Keratinocyte (primary cell): ENCODE measurements around the gene CDCP1. TPM values are rescaled to one million over a fixed set of nuclear protein-coding genes. Genes with fewer than 3 reads are reported as not detected.

Experiments used
- DNase-seq: peaks from one replicate; pipeline ENCODE4 v3.0.0-alpha.2; 2011; ENCODE audit warnings: low read depth, missing footprints, low spot score
- FAIRE-seq: peaks from 2 replicates; lab custom pipeline; 2011; peaks lifted over from hg19 to GRCh38; lab: Jason Lieb, UNC
- H2AFZ ChIP-seq: 2 replicates; pipeline ENCODE4 v1.6.0; 2012; ENCODE audit warnings: low read length, control low read depth, inconsistent platforms; ENCODE audit not compliant: control insufficient read depth
- H3K27ac ChIP-seq: 2 replicates; pipeline ENCODE4 v1.5.1; 2011; ENCODE audit warnings: low read length; ENCODE audit not compliant: control insufficient read depth, insufficient read depth
- H3K27me3 ChIP-seq: 3 replicates; pipeline ENCODE4 v1.6.0; 2011; ENCODE audit warnings: low read length; ENCODE audit not compliant: control insufficient read depth, insufficient read depth; ENCODE audit errors: extremely low read depth
- H3K36me3 ChIP-seq, 2 experiments: 2 replicates in 1 of 2; 3 replicates in 1 of 2; pipeline ENCODE4 v1.5.1; 2011; ENCODE audit warnings: low read length in 2 of 2, mild to moderate bottlenecking in 1 of 2; ENCODE audit not compliant: control insufficient read depth in 2 of 2, insufficient read depth in 2 of 2; ENCODE audit errors: extremely low read depth in 1 of 2
- H3K4me1 ChIP-seq: 3 replicates; pipeline ENCODE4 v1.5.1; 2011; ENCODE audit warnings: low read length; ENCODE audit not compliant: control insufficient read depth, insufficient read depth; ENCODE audit errors: extremely low read depth
- H3K4me2 ChIP-seq: 3 replicates; pipeline ENCODE4 v1.6.0; 2011; ENCODE audit warnings: low read depth, low read length; ENCODE audit not compliant: control insufficient read depth, insufficient read depth; ENCODE audit errors: extremely low read depth
- H3K4me3 ChIP-seq, 3 experiments: fragments of 200-600 bp in 1 of 3; sonication (generic) in 1 of 3; 2 replicates in 2 of 3; 3 replicates in 1 of 3; pipeline ENCODE4 v1.5.1; 2011 to 2016; ENCODE audit warnings: low read length in 3 of 3, mild to moderate bottlenecking in 3 of 3, control low read depth in 2 of 3, inconsistent platforms in 1 of 3, low read depth in 1 of 3, mixed read lengths in 1 of 3, mixed run types in 1 of 3, moderate library complexity in 1 of 3; ENCODE audit not compliant: control insufficient read depth in 2 of 3, insufficient read depth in 2 of 3; ENCODE audit errors: extremely low read depth in 1 of 3
- H3K79me2 ChIP-seq: 2 replicates; pipeline ENCODE4 v1.6.0; 2012; ENCODE audit warnings: low read length; ENCODE audit not compliant: control insufficient read depth, insufficient read depth
- H3K9ac ChIP-seq: 3 replicates; pipeline ENCODE4 v1.6.0; 2011; ENCODE audit warnings: low read length; ENCODE audit not compliant: control insufficient read depth, insufficient read depth; ENCODE audit errors: extremely low read depth
- H3K9me1 ChIP-seq: 3 replicates; pipeline ENCODE4 v1.6.0; 2011; ENCODE audit warnings: low read length; ENCODE audit not compliant: control insufficient read depth, insufficient read depth; ENCODE audit errors: extremely low read depth
- H3K9me3 ChIP-seq: 2 replicates; pipeline ENCODE4 v1.5.1; 2012; ENCODE audit warnings: low read depth, low read length; ENCODE audit not compliant: control insufficient read depth
- H4K20me1 ChIP-seq: 3 replicates; pipeline ENCODE4 v1.6.0; 2011; ENCODE audit warnings: low read length; ENCODE audit not compliant: control insufficient read depth, insufficient read depth; ENCODE audit errors: extremely low read depth
- EZH2 ChIP-seq: IDR thresholded peaks from one replicate; pipeline ENCODE4 v1.6.1; 2012; ENCODE audit warnings: inconsistent platforms, mild to moderate bottlenecking, low read length, moderate library complexity
- dilution Hi-C: fragments of 300-500 bp; cut with MboI; formaldehyde crosslinking; loops from one replicate; pipeline ENCODE4 v1.7.0; 2020; ENCODE audit warnings: low sequenced_read_pairs; ENCODE audit not compliant: extremely low pct_ligation_motif_present
- polyA plus RNA-seq, 5 experiments: library from polyadenylated mRNA; depleted of rRNA in 3 of 5; stranded (reverse) in 3 of 5; stranded (forward) in 1 of 5; unstranded in 1 of 5; fragments of >200 nt; gene quantifications; 1 replicate in 1 of 5; 2 replicates in 3 of 5; 3 replicates in 1 of 5; pipeline versions ENCODE4 v1.2.1 to v1.2.3, GENCODE V29; 2011 to 2012; ENCODE audit warnings: missing spikeins in 2 of 5, low read depth in 1 of 5, low replicate concordance in 1 of 5
- TF ChIP-seq, protein P1 (sequence below), 3 experiments: IDR thresholded peaks in 1 of 3; conservative IDR thresholded peaks in 1 of 3; optimal IDR thresholded peaks in 1 of 3; 2 replicates in 2 of 3; 3 replicates in 1 of 3; pipeline versions ENCODE3 to v1.5.1; 2011; ENCODE audit warnings: low read length in 3 of 3, mild to moderate bottlenecking in 3 of 3, moderate library complexity in 2 of 3, control low read depth in 1 of 3, inconsistent platforms in 1 of 3; ENCODE audit not compliant: insufficient read depth in 2 of 3; ENCODE audit errors: extremely low read depth in 1 of 3

CDCP1 gene
- polyA plus RNA-seq, 1 donor (not counting 4 experiments of a cell fraction or from before 2014, with no cell fraction given) = 85.8 TPM

DNA sequence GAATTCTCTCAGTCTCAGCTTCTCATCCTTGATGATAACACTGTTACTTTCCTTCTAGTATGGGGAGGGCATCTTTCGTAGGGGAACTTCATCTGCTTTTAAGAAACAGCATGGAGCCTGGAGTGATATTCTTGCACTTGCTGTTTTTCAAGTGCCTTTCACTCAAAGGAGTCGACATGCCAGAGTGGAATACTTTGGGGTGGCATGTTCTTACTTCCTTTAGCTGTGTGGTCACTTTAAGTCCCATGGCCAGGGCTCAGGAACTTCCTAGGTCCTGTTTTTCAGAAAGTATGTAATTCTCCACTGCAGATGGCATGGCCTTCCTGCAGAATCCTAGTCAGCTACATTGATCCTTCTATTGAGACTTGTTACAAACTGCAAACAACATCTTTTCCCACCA is 28.1 kb upstream of the CDCP1 start:
- H3K4me3 ChIP-seq = no peak overlapping the region
- no peak overlapping the region for H3K4me2 ChIP-seq
- TF ChIP-seq, protein P1, sequence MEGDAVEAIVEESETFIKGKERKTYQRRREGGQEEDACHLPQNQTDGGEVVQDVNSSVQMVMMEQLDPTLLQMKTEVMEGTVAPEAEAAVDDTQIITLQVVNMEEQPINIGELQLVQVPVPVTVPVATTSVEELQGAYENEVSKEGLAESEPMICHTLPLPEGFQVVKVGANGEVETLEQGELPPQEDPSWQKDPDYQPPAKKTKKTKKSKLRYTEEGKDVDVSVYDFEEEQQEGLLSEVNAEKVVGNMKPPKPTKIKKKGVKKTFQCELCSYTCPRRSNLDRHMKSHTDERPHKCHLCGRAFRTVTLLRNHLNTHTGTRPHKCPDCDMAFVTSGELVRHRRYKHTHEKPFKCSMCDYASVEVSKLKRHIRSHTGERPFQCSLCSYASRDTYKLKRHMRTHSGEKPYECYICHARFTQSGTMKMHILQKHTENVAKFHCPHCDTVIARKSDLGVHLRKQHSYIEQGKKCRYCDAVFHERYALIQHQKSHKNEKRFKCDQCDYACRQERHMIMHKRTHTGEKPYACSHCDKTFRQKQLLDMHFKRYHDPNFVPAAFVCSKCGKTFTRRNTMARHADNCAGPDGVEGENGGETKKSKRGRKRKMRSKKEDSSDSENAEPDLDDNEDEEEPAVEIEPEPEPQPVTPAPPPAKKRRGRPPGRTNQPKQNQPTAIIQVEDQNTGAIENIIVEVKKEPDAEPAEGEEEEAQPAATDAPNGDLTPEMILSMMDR (optimal IDR thresholded peaks at IDR 0.05 in 1 of 3, IDR thresholded peaks at IDR 0.05 in 1 of 3, conservative IDR thresholded peaks at IDR 0.05 in 1 of 3; ENCODE audit: extremely low read depth in 1 of 3, insufficient read depth in 2 of 3, low read length in 3 of 3) = no peak
- TF ChIP-seq EZH2 = no peak
- no peaks in the 10 kb centered on the region for H3K27me3 ChIP-seq
- peaks cover 25% of the 10 kb centered on the region for H3K4me1 ChIP-seq
- no peaks in the 10 kb centered on the region for H4K20me1 ChIP-seq
- no peaks in the 10 kb centered on the region for H3K79me2 ChIP-seq
- no peaks in the 10 kb centered on the region for H3K9me3 ChIP-seq
- no peak overlapping the region for H3K9ac ChIP-seq
- H3K36me3 ChIP-seq = no peaks in the 10 kb centered on the region
- H3K27ac ChIP-seq = no peak overlapping the region
- dilution Hi-C loops = no loop called here
- H2AFZ ChIP-seq = no peak overlapping the region
- DNase-seq (no peak), FAIRE-seq (no peak)
- no peaks in the 10 kb centered on the region for H3K9me1 ChIP-seq

DNA sequence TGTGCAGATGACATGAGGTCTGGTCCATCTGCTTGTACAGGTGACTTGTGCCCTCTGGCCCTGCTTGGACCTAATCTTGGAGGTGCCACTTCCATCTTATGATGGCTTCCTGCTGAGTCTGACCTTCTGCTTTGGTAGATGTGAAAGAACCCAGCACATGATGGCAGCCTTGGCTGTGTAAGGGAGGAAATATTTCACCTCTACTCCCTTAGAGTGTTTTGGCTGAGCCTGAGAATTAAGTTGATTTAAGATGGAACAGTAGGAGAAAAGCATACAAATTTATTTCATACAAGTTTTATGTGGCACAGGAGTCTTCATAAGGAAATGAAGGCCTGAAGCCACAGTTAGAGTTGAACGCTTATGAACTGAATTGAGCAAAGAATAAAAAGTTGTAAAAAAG is 27.6 kb upstream of the CDCP1 start:
- Histone ChIP-seq H4K20me1 (no peaks in the 10 kb centered on the region), H3K4me2 (no peak overlapping the region), H3K36me3 (no peaks in the 10 kb centered on the region), H3K4me1 (peaks cover 20% of the 10 kb centered on the region), H3K9me1 (no peaks in the 10 kb centered on the region), H3K27ac (no peak overlapping the region), H3K9ac (no peak overlapping the region), H3K79me2 (no peaks in the 10 kb centered on the region), H2AFZ (no peak overlapping the region), H3K4me3 (no peak overlapping the region), H3K9me3 (no peaks in the 10 kb centered on the region), H3K27me3 (no peaks in the 10 kb centered on the region)
- no peak for DNase-seq
- dilution Hi-C loops = no loop called here
- FAIRE-seq = no peak
- TF ChIP-seq EZH2 = no peak
- TF ChIP-seq, protein P1 (optimal IDR thresholded peaks at IDR 0.05 in 1 of 3, IDR thresholded peaks at IDR 0.05 in 1 of 3, conservative IDR thresholded peaks at IDR 0.05 in 1 of 3; ENCODE audit: extremely low read depth in 1 of 3, insufficient read depth in 2 of 3, low read length in 3 of 3) = no peak
